HG03045 (cell line): ENCODE results near the gene MYOG.

Experiments used
- ATAC-seq: cut with Tn5 transposase; IDR thresholded peaks from one replicate; pipeline ENCODE4 v1.9.1; 2021; ENCODE audit warnings: mild to moderate bottlenecking, moderate library complexity; ENCODE audit not compliant: unreplicated experiment

Gene MYOG

DNA sequence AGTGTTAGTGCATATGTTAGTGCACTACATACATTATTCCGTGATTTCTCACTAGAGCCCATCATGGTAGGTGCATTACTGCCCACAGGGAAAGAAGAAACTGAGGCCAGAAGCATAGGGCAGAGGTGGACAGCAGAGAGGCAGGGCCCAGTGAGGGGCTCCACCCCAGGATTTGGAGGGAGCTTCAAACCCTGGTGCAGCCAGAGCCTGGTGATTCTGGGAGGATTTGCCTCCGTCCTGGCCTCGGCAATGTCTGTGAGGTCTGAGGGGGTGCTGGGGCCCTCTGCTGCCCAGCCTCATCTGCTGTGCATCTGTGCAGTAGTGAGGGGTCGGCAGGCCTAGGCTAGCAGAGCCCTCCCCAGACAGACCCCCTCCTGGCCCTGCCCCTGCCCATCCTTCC lies 36.7 kb downstream of the MYOG start:
- ATAC-seq, result no peak

DNA sequence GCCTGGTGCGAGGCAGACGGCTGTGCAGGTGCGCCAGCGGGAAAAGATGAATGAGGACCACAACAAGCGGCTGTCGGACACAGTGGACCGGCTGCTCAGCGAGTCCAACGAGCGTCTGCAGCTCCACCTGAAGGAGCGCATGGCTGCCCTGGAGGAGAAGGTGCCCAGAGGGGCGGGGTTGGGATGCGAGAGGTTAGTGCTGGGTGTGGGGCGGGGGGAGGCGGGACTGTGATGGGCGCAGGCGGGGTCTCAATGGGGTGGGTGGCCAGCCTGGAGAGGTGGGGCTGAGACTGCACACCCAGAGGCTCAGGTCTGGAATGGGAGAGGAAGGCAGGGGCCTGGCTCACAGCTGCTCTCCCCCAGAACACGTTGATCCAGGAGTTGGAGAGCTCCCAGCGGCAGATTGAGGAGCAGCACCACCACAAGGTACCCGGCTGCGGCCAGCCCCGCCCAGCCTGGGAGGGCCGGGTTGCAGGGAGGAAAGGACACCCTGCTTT lies 37.2 kb downstream of the MYOG start:
- ATAC-seq, result no peak

DNA sequence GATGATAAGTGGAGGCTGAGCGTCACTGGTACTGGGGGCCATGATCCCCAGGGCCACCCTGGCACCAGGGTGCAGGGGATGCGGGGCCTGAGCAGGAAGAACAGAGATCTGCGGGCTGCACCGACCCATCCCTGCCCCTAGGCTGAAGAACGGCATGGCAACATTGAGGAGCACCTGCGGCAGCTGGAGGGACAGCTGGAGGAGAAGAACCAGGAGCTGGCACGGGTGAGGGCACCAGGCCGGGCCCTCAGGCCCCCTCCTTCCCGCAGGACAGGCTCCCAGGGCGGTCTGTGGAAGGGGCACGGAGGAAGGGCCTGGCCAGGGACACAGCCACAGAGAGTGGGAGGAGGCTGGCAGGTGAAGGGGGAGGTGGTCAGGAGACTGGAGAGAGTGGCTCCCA lies 37.7 kb downstream of the MYOG start:
- no peak for ATAC-seq

DNA sequence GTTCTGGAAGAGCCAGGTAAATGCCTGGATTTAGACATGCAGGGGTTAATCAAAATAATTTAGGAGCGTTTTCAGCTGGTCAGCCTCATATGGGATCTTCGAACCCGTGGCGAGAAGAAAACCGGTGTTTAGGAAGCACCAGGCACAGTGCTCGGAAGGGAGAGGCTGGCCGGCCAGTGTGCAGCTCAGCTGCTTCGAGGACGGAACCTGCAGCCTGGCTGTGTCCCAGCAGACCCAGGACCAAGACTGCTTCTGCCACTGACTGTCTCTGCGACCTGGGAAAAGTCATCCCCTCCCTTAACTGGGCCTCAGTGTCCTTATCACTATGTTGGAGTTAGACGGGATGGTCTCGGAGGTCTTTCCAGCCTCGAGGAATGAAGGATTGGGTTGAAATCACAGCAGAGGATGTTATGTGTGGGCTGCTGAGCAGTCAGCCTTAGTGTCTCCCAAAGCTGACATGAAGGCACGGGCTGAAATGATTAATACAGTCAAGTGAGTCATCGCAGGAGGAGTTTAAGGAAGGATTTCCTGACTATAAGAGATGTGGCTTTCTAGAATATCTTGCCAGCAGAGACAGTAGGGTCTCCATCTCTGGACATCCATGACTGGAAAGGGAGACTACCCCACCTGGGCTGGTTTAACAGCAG lies 38.7 kb downstream of the MYOG start:
- no peak for ATAC-seq

DNA sequence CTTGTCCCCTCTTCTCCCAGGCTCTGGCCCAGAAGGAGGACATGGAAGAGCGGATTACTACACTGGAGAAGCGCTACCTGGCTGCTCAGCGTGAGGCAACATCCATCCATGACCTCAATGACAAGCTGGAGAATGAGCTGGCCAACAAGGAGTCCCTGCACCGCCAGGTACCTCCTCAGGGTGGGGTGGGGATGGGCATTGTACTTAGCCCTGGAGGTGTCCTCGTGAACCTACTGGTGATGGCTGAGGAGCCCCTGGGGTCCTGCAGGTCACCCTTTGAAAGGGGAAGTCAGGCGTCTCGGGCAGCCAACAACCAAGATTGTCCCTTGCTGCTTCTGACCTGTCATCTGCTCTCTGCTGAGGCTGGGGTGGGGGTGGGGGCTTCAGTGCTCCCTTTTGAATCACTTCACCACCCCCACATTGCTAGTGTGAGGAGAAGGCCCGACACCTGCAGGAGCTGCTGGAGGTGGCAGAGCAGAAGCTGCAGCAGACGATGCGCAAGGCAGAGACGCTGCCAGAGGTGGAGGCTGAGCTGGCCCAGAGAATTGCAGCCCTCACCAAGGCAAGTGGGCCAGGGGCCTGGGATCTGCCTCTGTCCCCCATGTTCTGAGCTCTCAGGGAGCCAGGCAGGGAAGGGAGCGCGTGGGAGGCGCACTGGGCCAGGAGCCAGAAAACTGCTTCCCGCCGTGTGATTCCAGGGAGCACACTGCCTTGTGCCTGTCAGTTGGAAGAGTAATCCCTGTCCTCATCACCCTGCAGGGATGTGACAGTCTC lies 39.8 kb downstream of the MYOG start:
- ATAC-seq, result no peak

DNA sequence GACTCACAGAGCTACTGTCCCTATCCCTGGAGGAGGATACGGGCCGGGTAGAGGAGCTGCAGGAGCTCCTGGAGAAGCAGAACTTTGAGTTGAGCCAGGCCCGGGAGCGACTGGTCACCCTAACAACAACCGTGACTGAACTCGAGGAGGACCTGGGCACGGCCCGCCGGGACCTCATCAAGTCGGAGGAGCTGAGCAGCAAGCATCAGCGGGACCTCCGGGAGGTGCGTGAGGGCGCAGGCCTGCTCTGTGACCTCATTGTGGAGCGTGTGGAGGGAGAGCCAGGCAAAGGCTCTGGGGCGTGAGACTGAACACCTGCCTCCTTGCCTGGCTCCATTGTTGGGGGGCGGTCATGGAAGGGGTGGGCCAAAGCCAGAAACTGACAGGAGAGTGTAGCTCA lies 40.5 kb downstream of the MYOG start:
- ATAC-seq, result no peak

DNA sequence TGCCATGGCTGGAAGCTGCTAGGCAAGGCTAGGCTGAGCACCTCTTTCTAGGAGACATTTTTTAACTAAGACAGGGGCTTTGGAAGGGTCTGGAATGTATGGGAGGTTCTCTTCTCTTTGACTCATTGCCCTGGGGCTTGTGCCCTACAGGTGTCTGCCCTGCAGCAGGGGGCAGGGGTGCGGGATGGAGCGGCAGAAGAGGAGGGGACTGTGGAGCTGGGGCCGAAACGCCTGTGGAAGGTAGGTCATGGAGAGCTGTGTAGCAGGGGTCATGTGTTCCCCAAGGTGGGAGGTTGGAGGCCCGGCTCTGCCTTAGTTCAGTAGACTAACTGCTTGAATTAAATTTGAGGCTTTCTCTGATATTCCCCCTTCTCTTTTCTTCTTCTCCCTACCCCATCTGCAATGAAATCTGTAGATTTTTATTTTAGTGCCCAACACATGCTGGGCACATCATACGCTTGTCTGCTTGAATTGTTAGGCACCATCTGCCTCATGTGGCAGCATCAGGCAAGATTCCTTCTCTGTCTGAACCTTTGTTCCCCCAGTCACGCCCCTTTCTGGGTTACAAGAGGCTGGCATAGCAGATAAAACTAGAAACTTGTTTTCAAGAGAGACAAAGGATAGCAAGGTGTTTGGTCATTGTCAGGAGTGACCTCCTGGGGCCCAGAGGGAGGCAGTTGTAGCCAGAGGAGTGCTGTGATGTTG lies 41.1 kb downstream of the MYOG start:
- ATAC-seq, result no peak

DNA sequence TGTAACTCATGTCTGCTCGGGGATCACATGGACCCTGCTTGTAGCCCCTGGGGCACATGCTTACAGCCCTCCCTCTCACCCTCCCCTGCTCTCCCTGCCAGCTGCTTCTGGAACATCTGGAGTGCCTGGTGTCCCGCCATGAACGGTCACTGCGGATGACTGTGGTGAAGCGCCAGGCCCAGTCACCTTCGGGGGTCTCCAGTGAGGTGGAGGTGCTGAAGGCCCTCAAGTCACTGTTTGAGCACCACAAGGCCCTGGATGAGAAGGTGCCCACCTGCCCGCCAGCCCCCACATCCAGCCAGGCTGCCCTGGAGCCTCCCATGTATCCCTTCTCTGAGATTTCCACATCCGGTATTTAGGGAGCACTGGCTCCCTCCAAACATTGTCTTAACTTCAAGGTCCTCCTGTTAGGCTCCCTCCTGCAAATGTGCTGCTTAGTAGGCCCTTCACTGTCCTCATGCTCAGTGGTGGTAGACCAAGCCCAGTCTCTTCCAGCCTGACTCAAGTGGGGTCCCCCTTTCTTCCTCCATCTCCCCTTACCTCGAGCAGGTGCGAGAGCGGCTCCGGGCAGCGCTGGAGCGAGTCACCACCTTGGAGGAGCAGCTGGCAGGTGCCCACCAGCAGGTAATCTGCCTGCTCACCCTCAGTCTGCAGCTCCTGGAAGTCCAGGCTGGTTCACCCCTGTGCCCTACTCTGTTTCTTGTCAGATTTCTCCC lies 41.8 kb downstream of the MYOG start:
- no peak for ATAC-seq

DNA sequence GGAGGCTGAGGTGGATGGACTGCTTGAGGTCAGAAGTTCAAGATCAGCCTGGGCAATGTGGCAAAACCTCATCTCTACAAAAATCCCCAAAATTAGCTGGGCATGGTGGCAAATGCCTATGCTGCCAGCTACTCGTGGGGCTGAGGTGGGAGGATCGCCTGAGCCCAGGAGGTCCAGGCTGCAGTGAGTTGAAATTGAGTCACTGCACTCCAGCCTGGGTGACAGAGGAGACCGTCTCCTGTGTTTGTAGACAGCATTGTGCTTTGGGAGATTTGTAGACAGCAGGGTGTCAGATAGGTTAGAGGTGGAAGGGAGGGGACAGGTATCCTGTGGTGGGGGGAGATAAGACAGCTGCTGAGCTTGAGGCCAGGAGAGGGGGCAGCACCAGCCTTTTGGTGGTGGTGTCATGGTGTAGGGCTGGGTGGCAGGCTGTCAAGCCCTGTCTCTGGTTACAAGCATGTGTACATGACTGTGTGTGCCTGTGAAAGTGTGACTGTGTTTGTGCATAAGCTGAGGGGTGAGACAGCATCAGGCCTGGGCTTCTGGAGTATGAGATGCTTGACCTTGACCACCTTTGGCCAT lies 44.4 kb downstream of the MYOG start:
- no peak for ATAC-seq

DNA sequence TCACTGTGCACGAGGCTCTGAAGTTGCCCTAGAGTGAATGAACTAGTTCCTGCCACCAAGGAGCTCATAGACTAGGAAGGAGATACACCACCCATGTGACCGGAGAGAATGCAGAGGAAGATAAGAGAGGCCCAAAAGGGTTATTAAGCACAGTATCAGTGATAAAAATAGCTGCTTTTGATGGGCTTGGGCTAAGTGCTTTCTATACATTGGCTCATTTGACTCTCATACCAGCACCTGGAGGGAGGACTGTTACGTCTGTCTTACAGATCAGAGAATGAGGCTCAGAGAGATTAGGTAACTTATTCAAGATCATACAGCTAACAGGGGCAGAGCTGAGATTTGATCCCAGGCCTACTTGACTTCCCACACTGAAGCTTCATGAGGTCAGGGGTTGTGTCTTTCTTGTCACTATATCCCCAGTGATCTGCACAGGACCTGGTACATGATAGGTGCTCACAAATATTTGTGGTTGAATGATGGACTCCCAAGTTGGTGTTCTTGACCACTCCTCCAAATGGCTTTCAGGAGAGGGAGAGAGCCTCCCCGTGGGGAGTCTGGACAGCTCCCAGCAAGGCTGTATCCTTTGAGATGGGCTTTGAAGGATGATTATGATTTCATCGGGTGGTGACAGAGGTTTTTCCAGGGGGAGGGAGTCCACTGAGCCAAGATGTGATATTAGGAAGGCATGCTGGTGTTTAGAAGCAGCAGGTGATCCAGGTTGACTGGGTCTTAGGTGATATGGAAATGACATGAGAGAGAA lies 45.1 kb downstream of the MYOG start:
- no peak for ATAC-seq

DNA sequence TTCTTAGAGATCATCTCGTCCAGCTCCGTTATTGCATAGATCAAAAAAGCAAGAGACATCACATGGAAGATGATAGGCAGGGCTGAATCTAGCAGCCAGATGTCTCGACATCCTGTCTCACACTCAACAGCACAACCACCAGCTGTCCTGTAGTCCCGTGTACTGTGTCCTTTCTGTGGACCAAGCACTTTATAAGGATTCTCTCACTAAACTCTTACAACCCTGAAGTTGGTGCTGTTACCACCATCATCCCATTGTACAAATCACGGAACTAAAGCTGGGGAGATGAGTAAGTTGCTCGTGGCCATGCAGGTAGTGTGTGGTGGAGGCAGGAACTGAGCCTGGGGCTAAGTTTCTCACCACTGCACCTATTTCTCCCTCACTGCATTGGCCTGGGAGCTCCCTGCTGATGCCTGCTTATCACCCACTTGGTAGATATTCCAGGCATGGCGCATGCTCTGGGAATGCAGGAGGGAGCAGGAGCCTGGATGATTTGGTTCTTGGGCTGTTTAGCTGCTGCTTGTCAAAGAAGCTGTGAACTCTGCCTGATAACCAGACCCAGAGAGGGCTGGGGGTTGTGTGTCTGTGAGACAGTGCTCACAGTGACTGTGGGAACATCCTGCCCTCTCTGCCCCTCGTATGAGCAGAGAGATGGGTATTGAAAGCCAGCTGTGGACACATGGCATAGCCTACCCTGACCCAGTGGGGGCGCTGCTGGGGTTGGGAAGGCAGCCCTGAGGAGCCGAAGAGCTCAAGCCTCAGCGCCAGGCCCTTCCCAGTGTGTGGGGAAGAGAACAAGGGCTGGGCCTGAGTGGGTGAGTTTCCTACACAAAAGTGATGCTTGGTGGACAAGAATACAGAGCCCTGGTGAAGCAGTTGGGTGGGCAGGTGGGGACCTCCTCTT lies 46.0 kb downstream of the MYOG start:
- ATAC-seq, result no peak

DNA sequence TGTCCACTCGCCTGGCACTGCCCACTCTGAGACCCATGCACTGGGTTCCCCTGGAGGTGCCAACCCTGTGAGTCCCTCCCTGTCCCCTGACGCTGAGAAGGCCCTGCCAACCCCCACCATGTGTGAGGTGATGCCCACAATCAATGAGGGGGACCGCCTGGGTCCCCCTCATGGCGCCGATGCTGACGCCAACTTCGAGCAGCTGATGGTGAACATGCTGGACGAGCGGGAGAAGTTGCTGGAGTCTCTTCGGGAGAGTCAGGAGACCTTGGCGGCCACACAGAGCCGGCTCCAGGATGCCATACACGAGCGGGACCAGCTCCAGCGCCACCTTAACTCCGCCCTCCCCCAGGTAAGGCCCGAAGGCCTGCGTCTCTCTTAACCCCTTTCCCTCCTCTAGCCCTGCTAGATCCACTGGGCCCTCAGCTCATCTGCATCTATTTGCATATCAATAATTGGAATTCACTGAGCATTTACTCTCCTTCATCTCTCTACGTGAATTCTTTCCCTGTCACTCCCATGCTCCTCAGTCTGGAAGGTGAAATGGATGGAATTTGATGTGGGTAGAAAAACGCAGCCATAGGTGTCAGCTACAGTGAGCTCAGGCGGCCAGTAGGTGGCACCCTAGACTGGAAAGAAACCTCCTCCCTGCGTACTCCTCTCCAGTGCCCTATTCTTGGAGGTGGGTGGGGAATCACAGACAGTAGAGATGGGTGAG lies 46.8 kb downstream of the MYOG start:
- no peak for ATAC-seq

DNA sequence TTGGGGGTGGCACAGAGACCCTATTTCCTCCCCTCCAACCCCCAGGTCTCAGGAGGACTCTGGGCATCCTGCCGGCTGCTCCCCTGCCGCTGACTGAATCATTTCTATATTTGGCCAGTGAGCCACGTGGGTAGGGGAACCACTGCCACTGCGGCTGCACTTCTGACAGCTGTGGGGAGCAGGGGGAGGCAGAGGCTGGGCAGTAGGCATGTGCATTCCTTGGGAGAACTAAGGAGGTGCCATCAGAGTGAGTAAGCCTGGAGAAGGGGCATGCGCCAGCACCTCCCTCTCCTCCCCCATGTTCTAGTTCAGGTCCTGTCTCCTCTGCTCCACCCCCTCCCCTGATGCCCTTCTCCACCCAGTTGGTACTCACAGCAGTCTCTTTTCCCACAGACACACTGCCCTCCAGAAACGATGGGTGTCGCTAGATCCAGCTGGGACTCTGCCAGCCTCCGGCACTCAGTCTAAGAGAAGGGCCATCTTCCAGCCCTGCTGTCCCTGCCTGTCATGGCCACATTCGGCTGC lies 47.5 kb downstream of the MYOG start:
- peak; percentile 56 for ATAC-seq

DNA sequence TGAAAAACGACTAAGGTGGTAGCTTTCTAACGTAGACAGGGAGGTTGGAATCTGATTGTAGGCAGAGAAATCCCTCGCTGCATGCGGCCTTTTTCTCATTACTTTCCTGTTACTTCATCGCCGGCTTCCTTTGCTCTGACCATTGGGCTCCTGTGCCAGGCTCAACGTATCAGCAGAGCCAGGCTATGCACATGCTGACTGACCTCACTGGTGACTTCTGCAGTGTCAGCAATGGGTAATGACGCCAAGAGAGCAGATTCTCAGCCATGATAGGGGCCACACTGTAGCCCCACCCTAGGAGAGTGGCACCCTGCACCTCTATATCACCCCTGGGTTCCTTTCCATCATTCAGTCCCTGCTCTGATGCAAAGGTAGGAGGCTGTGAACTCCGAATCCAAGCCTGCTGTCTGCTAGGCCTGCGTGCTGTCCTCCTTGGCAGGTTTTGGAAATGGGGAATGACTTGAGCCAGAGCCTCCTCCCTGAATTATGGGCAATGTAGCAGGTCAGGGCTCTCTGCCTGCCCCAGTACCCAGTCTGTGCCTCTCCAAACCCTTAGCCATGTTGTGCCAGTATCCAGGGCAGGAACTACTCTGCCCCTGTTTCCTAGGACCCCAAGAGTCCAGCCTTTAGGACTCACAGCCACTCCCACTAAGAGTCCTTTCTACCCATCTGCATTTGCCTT lies 48.2 kb downstream of the MYOG start:
- ATAC-seq, result no peak

DNA sequence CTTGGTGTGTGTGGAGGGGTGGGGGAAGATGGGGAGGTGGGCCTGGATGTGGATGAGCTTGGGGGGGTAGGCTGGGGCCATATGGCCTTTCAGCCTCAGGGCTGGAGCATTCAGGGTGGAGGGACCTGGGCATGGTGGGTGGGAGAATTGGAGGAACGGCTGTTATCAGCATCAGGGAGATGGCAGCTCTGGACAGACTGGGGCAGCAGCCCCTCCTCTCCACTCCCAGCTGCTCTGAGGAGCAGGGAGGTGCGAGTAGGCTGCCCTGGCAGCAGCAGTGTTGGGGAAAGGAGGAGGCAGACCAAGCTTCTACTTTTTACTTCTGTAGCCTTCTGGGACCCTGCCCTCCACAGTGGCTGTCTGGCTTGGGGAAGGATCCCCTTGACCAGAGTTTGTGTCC lies 49.3 kb downstream of the MYOG start:
- no peak for ATAC-seq

DNA sequence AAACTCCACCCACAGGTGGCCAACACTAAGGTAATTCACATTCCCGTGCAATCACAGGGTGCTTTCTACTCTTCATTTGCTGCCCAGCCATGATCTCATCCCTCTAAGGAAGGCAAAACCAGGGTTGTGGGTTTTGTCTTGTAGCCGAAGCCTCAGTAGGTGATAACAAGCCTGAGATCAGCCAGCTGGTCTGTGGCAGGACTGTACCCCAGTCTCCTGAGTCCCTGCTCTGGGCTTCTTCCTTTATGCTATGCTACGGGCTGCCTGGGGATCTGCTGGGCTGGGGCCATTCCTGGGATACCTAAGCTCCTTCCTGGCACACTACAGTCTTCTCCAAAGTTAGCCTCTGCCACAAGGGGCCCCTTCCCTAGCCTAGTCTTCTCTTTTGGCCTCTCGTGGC lies 49.7 kb downstream of the MYOG start:
- ATAC-seq, result no peak

DNA sequence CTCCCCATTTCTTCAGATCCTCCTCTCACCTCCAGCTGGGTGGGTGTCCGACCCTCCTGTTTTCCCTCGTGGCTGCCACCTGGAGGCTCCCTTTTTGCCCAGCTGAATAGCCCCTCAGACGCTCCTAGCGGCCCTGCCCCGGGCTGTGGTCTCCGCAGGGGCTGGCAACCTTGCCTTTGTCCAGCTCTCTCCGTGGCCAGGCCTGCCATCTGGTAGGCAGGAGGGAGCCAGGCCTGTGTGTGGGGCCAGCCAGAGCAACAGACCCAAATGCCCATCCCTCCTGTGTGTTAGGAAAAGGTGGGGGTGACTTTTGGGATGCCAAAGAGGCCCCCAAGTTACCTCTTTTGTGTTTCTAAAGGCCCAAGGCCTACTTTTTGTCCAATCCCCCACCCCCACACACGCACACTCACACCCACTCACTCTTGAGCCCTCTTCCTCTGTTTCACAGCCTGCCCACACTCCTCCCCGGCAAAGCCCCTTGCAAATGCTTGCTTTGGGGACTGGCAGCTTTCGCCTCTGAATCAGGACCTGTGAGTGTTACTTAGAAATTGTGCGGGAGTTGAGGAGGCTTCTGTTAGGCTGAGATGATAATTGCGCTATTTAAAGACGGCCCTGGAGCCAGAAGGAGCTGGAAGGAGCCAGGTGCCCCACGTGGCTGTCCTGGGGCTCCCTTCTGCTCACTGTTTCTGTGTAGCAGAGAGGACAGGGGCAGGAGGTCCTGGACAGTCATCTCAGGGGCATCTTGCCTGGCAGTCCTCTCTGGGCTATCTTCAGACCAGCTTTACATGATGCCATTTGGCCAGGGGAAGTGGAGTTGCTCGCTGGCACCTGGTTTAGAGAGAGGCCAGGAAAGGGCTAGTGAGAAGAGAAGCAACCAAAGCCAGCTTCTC lies 50.5 kb downstream of the MYOG start:
- ATAC-seq, result no peak
